NCI-H446 treated with DMSO at 0.1 percent for 48 hours (cell line): ENCODE data around the gene ITGA11.

ENCODE experiments used
- DNase-seq: peaks from one replicate; lab custom pipeline; 2025; lab: John Stamatoyannopoulos, UW

Gene ITGA11

DNA sequence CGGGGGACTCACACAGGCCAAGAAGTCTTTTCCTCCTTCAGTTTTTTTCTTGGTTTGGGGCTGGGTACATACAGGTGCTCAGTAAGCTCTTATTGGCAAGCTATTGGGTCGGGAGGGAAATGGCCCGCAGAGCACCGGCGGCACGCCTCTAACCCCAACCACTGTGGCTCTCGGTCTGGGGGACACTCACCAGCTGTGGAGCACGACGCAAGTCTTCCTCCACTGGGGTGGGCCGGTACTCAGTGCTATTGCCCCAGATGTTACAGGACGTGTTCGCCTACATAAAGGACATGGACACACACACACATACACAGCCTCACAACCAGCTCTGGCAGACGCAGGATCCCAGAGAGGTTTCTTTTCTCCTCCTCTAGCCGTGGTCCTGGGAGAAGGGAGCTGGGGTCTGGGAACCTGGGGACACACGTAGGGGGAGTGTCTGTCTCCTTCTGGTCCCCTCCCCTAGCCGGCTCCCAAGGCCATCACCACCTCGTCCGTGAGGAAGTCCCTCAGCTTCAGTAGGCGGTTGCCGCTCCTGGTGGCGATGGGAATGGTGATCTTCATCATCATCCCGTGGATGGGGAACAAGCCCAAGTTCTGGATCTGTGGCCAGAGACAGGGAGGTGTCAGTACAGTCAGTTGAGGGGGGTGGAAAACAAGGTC, 121.0 kb downstream of the ITGA11 start:
- DNase-seq = no peak

DNA sequence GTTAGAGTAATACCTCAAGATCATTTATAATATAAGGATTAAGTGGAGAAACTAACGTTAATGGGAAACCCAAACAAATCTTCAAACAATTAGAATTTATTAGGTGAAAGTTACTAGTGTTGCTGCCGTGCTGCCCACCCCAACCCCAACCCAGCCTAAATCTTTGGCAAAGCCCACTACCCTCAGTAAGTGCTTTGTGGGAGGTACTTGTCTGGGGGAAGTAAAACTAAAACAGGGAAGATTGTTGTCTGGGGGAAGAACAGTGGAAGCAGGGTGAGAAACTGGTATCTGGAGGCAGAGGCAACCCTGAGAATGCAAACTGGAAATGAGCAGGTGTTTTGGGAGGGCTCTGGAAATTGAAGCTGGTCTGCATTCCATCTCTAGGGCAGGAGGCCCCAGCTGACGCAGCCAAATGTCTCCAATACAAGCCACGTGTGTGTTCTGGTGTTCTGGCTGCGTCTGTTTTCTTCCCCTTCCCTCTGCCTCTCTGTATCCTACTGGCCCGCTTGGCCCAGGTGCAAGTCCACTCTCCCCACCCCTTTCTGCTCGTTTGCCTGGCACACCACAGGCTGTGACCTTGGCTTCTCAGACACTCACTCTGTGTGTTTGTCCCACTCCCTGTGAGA, 121.7 kb downstream of the ITGA11 start:
- no peak for DNase-seq

- DNase-seq = no peak
Measured at GRCh38 chr15:68309024-68309423, 122.9 kb downstream of the ITGA11 start.

DNA sequence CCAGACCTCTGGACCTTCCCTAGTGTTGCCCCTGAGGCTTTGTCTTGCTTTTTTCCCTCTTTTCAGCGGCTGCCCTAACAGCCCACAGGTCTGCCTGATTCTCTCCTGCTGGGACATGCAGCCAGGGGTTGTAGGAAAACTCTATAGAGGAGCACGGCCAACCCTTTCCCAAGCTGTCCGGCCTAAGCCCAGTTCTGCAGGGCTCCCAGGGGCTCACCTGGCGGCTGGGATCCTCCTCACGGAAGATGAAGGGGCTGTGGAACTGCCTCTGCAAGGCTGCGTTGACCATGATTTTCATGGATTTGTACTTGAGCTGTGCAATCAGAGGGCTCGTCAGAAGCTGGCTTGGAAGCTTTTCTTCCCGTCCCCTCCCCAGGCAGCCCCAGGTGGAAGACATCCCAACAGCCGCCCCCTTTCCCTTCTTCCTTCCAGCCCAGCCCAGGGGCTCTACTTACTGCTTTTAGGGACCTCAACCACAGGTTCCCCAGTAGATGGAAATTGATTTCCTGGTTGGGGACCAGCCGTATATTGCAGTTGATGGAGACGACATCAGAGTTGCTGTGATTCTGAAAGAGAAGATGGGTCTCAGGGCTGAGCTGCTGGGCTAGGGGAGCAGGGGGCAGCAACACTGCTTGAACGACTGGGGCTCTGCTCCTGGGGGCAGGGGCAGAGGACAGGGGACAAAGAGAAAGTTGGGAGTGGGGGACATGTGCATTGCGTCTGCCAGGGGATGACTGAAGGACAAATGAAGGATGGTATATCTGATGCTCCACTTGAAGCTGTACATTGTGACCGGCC, 124.6 kb downstream of the ITGA11 start:
- DNase-seq = no peak

DNA sequence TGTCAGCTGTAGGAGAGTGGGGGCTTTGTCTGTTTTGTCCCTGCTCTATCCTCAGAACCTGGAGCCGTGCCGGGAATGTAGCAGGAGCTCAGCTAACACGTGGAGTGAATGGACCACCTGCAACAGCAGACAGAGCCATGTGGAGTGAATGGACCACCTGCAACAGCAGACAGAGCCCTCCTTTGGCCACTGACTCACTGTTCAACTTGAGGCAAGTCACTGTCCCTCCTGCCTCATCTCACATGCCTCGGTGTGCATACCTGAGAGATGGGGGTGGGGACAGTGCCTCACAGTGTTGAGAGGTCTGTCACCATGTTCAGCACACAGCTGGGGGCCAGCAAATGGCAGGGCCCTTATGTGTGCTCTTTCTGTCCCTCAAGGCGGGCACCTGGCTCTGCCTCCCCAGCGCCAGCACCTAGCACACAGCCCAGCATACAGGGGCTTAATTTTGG, 126.5 kb downstream of the ITGA11 start:
- no peak for DNase-seq

DNA sequence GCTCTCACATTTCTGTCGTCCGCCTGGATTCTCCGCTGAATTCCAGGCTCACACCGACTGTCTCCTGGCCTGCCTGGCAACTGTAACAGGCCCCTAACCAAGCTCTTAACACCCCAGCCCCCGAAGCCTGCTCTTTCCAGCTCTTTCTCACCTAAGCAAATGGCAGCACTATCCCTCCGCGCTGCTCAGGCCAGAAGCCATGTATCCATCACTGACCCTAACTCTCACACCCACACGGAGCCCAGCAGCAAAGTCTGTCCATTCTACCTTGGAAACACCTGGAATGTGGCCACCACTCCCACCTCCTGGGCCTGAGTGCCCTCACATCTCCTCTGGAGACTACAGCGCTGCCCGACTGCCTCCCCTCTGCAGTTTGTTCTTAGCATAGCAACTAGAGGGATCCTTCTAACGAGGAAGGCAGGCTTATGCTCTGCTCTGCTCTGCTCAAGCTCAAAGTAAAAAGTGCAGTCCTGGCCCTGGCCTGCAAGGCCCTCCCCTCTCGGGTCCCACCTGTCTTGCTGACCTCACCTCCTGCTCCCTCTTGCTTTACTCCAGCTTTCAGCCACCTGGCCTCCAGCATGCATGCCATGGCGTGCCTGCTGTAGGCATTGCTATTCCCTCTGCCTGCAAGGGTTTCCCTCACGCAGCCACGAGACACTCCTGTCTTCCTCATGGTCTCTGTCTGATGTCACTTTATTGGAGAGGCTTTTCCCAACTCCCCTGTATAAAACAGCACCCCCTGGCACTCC, 127.2 kb downstream of the ITGA11 start:
- DNase-seq = no peak

DNA sequence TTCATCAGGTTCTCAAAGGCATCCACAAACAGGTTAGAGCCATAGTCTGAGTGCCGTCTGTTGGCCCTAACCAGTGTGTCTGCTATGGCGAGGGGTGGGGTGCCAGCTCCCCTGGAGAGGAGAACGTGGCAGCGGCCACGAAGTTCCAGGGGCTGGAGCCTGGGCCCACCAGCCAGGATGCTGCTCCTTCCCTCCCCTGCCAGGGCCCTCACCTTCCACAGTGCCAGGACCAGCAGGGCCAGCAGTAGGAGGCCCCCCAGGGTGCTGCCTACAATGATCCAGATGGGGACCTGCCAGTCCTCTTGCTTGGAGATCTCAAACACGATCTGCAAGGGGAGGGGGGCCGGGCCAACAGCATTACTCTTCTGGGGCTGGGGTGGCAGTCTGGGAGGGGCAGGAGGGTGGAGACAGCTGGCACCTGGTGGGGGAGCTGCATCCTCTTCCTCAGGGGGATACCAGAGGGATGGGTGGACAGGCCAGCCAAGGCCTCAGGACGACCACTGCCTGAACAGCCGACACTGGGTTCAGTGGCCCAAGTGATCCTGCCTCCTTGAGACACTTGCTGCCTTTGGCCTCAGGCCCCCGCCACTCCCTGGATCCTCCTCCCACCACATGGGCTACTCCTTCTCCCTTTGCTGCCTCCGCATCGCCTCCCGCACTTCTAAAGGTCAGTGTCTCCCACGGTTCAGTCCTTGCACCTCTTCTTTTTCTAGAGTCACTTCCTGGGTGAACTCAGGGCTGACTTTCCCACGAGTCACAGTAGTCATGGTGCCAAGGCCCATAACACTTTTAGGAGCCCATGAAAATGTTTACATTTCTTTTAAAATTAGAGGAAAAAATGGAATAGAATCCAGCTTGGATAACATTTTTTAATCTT, 128.2 kb downstream of the ITGA11 start:
- no peak for DNase-seq

DNA sequence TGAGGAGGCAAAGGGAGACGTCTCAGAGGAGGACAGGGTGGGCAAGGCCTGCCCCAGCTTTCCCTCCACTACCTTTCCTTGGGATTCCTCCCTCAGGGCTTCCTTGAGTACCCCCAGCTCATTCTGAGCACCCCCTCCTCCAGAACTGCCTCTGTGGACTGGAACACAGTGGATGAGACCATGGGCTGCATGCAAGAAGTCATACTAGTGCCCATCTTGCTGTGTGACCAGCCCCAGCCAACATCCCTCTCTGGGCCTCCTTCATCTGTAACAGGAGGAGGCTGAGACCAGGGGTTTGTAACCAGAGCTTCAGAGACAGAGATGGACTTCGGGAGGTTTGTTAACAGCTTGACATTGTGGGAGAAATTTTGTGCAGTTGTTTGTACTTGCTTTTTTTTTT, 128.8 kb downstream of the ITGA11 start:
- no peak for DNase-seq

DNA sequence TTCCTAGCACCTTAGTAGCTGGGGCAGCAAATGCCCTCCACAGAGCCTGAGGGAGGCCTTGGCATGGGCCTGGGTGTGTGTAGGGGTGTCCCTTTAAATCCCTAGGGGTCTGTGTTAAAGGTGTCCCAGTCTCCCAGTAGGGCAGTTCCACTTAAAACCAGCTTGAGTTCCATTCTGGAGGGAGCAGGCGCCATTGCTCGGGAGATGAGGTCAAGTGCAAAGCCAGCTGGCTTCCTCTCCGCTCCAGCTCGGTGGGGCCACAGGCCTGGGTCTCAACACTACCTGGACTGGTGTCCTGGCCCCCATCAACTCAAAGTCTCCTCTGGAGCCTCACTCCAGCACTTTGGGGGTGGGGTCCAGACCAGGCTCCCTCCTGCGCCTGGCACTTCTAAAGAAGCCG, 129.2 kb downstream of the ITGA11 start:
- DNase-seq = no peak

DNA sequence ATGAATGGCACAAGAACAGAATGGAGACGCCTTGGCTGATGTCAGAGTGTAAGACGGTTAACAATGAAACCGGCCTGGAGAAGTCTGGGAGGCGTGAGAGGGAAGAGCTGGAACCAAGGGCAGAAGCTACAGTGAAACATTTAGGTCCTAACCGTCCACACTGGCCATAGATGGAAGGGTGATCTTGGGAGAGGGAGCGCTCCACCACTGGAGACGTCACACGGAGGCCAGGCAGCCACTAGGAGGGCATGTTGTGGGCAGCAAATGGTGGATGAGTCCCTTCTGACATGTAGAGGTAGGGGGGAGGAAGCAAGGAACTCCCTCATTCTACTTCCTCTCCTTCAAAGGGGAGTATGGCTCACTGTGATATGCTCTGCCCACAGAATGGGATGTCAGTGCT, 130.7 kb downstream of the ITGA11 start:
- no peak for DNase-seq

- no peak for DNase-seq
Measured at GRCh38 chr15:68300115-68300940, 131.6 kb downstream of the ITGA11 start.

- DNase-seq = no peak
Measured at GRCh38 chr15:68299436-68299835, 132.5 kb downstream of the ITGA11 start.

DNA sequence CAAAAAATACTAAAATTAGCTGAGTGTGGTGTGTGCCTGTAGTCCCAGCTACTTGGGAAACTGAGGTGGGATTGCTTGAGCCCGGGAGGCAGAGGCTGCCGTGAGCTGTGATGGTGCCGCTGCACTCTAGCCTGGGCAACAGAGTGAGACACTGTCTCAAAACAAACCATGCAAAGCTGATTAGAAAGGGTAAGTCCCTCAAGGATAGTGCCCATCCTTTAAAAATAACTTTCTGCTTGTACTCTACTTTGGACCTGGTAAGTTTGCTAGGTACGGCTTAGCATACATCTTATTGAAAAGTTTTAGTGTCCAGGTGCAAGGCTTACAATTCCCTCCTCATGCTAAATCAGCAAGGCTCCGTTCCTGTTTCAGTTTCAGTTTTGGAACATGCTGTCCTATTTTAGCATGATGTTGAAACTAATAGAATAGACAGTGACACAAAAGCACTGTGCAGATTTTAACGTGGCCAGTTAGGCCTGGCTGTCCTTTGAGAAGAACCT, 133.0 kb downstream of the ITGA11 start:
- no peak for DNase-seq

GRCh38 chr15:68298336-68298735, 133.6 kb downstream of the ITGA11 start:
- DNase-seq = no peak

- no peak for DNase-seq
Measured at GRCh38 chr15:68295014-68295805, 136.8 kb downstream of the ITGA11 start.

DNA sequence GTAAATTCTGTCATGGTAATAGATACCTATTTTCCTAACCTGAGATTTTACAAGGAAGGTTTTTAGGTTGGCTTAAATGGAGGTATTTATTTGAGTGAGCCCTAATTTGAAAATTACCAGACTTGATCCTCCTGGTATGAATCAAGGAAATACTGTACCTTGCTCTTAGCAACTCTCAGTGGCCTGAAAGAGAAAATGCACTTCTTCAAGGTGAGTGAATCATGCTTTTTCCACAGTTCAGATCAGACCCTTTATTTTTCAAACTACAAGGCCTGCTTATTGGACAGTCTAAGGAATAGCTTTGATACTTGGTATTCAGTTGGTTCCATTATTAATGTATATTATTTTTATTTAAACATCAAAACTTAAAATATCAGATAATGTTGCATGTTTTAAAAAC, 139.0 kb downstream of the ITGA11 start:
- DNase-seq = no peak

DNA sequence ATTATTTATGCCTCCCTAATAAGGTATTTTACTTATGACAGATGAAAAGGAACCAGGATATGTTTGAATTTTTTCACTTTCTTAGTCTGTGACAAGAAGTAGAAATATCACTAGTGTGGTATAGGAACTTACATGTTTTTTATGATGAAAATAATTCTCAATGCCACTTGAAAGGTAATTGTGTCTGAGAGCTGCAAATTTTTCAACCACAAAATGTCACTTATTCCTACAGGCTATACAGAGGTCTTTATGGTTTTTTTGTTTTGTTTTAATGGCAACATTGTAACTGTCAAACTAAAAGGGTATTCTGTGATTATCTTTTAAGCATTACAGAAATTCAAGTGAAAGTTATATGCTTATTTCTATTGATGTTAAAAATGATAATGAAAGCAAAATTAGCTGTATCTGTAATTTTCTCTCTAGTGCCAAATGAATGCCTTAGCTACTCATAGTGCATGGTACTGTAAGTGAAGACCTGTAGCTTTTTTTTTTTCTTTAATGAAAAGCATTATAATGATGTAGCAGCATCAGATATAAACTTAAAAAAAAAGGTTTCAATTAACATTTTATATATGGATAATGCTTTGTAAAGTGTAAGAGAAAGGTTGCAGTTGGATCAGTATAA, 139.7 kb downstream of the ITGA11 start:
- DNase-seq = no peak

DNA sequence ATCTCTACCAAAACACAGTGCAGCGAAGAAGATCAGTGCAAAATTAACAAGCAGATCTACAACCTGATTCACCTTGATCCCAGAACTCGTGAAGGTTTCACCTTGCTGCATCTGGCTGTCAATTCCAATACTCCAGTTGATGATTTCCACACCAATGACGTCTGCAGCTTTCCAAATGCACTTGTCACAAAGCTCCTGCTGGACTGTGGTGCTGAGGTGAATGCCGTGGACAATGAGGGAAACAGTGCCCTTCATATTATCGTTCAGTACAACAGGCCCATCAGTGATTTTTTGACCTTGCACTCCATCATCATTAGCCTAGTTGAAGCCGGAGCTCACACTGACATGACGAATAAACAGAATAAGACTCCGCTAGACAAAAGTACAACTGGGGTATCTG, 141.2 kb downstream of the ITGA11 start:
- no peak for DNase-seq
